ENCODE measurements around the gene URI1. TPM values are rescaled to one million over a fixed set of nuclear protein-coding genes. Genes with fewer than 3 reads are reported as not detected.

URI1 gene
- polyA plus RNA-seq, 1 of the 3 experiments (the other 2 are of a cell fraction) = 32.4 TPM

- no peak overlapping the region for H3K27ac ChIP-seq (ENCODE audit: low read depth in 2 of 2, low read length in 1 of 2)
- no peaks in the 10 kb centered on the region for H3K27me3 ChIP-seq (ENCODE audit: insufficient read depth)
- peaks cover 0 to 3% of the 10 kb centered on the region in 2 experiments; a peak in 2 of 4 replicates for H3K4me1 ChIP-seq (ENCODE audit: control insufficient read depth in 1 of 2, insufficient read depth in 2 of 2, low read depth in 1 of 2, low read length in 1 of 2)
- ChIA-PET POLR2A (no interaction called here), CTCF (no interaction called here)
- H3K4me3 ChIP-seq (ENCODE audit: low read depth in 2 of 2, low read length in 1 of 2) = no peak overlapping the region
- H3K9me3 ChIP-seq = peaks cover 6% of the 10 kb centered on the region; the same call in 1 of the 2 replicates
- H3K36me3 ChIP-seq (replicated peaks in 1 of 2; ENCODE audit: control insufficient read depth in 1 of 2, insufficient read depth in 2 of 2, low read length in 1 of 2) = peaks cover 53 to 64% of the 10 kb centered on the region in 2 experiments
- 0 out of 2 replicates have a peak, but pooled peaks cover 3% of the 10 kb centered on the region for H3K9me2 ChIP-seq
- H3K4me2 ChIP-seq = no peak overlapping the region
- no peak for TF ChIP-seq USF2 (IDR thresholded peaks at IDR 0.05; ENCODE audit: borderline replicate concordance, low read depth, low read length)
- no peak for TF ChIP-seq EZH2phosphoT487 (IDR thresholded peaks at IDR 0.05; ENCODE audit: borderline replicate concordance, low read depth)
- no peak for TF ChIP-seq ZBTB33 (IDR thresholded peaks at IDR 0.05; ENCODE audit: borderline replicate concordance, low read depth)
- no peak for TF ChIP-seq YY1 (IDR thresholded peaks at IDR 0.05; ENCODE audit: low read depth)
- no peak for TF ChIP-seq FOSL2 (IDR thresholded peaks at IDR 0.05; ENCODE audit: borderline replicate concordance, low read depth)
- no peak for TF ChIP-seq MXI1 (IDR thresholded peaks at IDR 0.05; ENCODE audit: low read depth, low read length)
- TF ChIP-seq PBX3 (IDR thresholded peaks at IDR 0.05) = no peak
- no peak overlapping the region for H3K9ac ChIP-seq
- WGBS (ENCODE audit: low lambda C conversion rate) = 100% methylated on average over 1 of the region's 1 CpG
- H4K20me1 ChIP-seq (ENCODE audit: insufficient read depth) = no peaks in the 10 kb centered on the region
- peaks cover 50% of the 10 kb centered on the region for H3K79me2 ChIP-seq (ENCODE audit: insufficient read depth)
- no peak for DNase-seq
- H3F3A ChIP-seq (replicated peaks; ENCODE audit: insufficient read depth) = no peaks in the 10 kb centered on the region
- H2AFZ ChIP-seq (ENCODE audit: low read depth) = no peak overlapping the region
Measured at GRCh38 chr19:30004403-30004802, 62.4 kb downstream of the URI1 start.

GRCh38 chr19:30006207-30006606, 64.2 kb downstream of the URI1 start:
- H3K36me3 ChIP-seq (replicated peaks in 1 of 2; ENCODE audit: control insufficient read depth in 1 of 2, insufficient read depth in 2 of 2, low read length in 1 of 2) = peaks cover 58 to 66% of the 10 kb centered on the region in 2 experiments
- H3K9me2 ChIP-seq = 0 out of 2 replicates have a peak, but pooled peaks cover 3% of the 10 kb centered on the region
- 97% methylated on average over 4 of the region's 4 CpGs for WGBS (ENCODE audit: low lambda C conversion rate)
- POLR2A ChIA-PET = no interaction called here
- no peaks in the 10 kb centered on the region for H3K9me3 ChIP-seq
- CTCF ChIA-PET = no interaction called here
- no peaks in the 10 kb centered on the region for H4K20me1 ChIP-seq (ENCODE audit: insufficient read depth)
- H3F3A ChIP-seq (replicated peaks; ENCODE audit: insufficient read depth) = no peaks in the 10 kb centered on the region
- no peak overlapping the region for H3K4me2 ChIP-seq
- peaks cover 0 to 3% of the 10 kb centered on the region in 2 experiments; a peak in 2 of 4 replicates for H3K4me1 ChIP-seq (ENCODE audit: control insufficient read depth in 1 of 2, insufficient read depth in 2 of 2, low read depth in 1 of 2, low read length in 1 of 2)
- no peak overlapping the region for H3K27ac ChIP-seq (ENCODE audit: low read depth in 2 of 2, low read length in 1 of 2)
- TF ChIP-seq EZH2phosphoT487 (IDR thresholded peaks at IDR 0.05; ENCODE audit: borderline replicate concordance, low read depth) (no peak), MEF2A (IDR thresholded peaks at IDR 0.05; ENCODE audit: borderline replicate concordance, low read depth) (no peak), MAX (IDR thresholded peaks at IDR 0.05; ENCODE audit: low read depth) (no peak), JUND (IDR thresholded peaks at IDR 0.05) (no peak), IRF3 (IDR thresholded peaks at IDR 0.05; ENCODE audit: low read depth, low read length) (no peak)
- H2AFZ ChIP-seq (ENCODE audit: low read depth) = no peak overlapping the region
- H3K4me3 ChIP-seq (ENCODE audit: low read depth in 2 of 2, low read length in 1 of 2) = no peak overlapping the region
- no peak overlapping the region for H3K9ac ChIP-seq
- H3K79me2 ChIP-seq (ENCODE audit: insufficient read depth) = peaks cover 32% of the 10 kb centered on the region; the same call in 1 of the 2 replicates
- DNase-seq = no peak
- H3K27me3 ChIP-seq (ENCODE audit: insufficient read depth) = no peaks in the 10 kb centered on the region

Data from SK-N-SH (cell line).